RWPE2 (cell line): ENCODE data around the gene GMDS.
A peak's percentile ranks its signal among the peaks of the same experiment; 100 is the strongest.

Source experiments
- ATAC-seq: fragments of 200-7000 bp; cut with Tn5 transposase; 3 replicates; pipeline ENCODE4 v1.9.1; 2021; ENCODE audit warnings: low read depth
- DNase-seq: peaks from one replicate; pipeline ENCODE4 v3.0.0-alpha.2; 2020; ENCODE audit warnings: low spot score
- H3K27ac ChIP-seq: fragments of 450-650 bp; 2 replicates; pipeline ENCODE4 v1.5.1; 2017; ENCODE audit warnings: mild to moderate bottlenecking; ENCODE audit not compliant: poor library complexity, severe bottlenecking
- H3K27me3 ChIP-seq: fragments of 250-450 bp; sonication (Bioruptor Pico); 2 replicates; pipeline ENCODE4 v1.5.1; 2021; ENCODE audit warnings: mild to moderate bottlenecking, moderate library complexity; ENCODE audit not compliant: insufficient read depth, poor library complexity, severe bottlenecking
- H3K36me3 ChIP-seq: fragments of 250-450 bp; sonication (Bioruptor Pico); 2 replicates; pipeline ENCODE4 v1.5.1; 2020; ENCODE audit warnings: low read depth, mild to moderate bottlenecking, moderate library complexity
- H3K4me1 ChIP-seq: fragments of 250-450 bp; sonication (Bioruptor Pico); 2 replicates; pipeline ENCODE4 v1.5.1; 2021; ENCODE audit warnings: mild to moderate bottlenecking, moderate library complexity; ENCODE audit not compliant: insufficient read depth, poor library complexity, severe bottlenecking
- H3K4me3 ChIP-seq: fragments of 250-450 bp; sonication (Bioruptor Pico); 2 replicates; pipeline ENCODE4 v1.5.1; 2021; ENCODE audit warnings: mild to moderate bottlenecking, moderate library complexity; ENCODE audit not compliant: severe bottlenecking
- H3K9me3 ChIP-seq: fragments of 250-450 bp; sonication (Bioruptor Pico); 2 replicates; pipeline ENCODE4 v1.5.1; 2021; ENCODE audit warnings: mild to moderate bottlenecking, moderate library complexity; ENCODE audit not compliant: severe bottlenecking
- CTCF ChIP-seq: fragments of 450-650 bp; IDR thresholded peaks from one replicate; pipeline ENCODE4 v1.5.1; 2017; ENCODE audit warnings: mild to moderate bottlenecking, moderate library complexity; ENCODE audit not compliant: poor library complexity, severe bottlenecking

Gene GMDS

GRCh38 chr6:1594445-1595200 is 650.8 kb downstream of the GMDS start:
- H3K4me3 ChIP-seq = no peak overlapping the region
- TF ChIP-seq CTCF = no peak
- no peak overlapping the region for H3K27ac ChIP-seq
- no peaks in the 10 kb centered on the region for H3K36me3 ChIP-seq
- H3K9me3 ChIP-seq = peaks cover 2% of the 10 kb centered on the region
- H3K27me3 ChIP-seq = peaks cover 17% of the 10 kb centered on the region
- ATAC-seq = no peak
- peaks cover 4% of the 10 kb centered on the region for H3K4me1 ChIP-seq
- DNase-seq = no peak

GRCh38 chr6:1593958-1594314 is 651.5 kb downstream of the GMDS start:
- H3K27me3 ChIP-seq = peaks cover 17% of the 10 kb centered on the region
- DNase-seq (no peak), ATAC-seq (peak; percentile 14; the same call in 1 of the 3 replicates)

GRCh38 chr6:1593286-1593957 is 652.0 kb downstream of the GMDS start:
- peaks cover 2% of the 10 kb centered on the region for H3K9me3 ChIP-seq

More at GRCh38 chr6:1593958-1594314, 651.5 kb downstream of the GMDS start:
- H3K9me3 ChIP-seq = peaks cover 2% of the 10 kb centered on the region
- no peak overlapping the region for H3K4me3 ChIP-seq
- H3K27ac ChIP-seq = no peak overlapping the region
- no peaks in the 10 kb centered on the region for H3K36me3 ChIP-seq
- peaks cover 4% of the 10 kb centered on the region for H3K4me1 ChIP-seq
- TF ChIP-seq CTCF = no peak

GRCh38 chr6:1592852-1593251 is 652.6 kb downstream of the GMDS start:
- H3K27me3 ChIP-seq = peaks cover 17% of the 10 kb centered on the region
- TF ChIP-seq CTCF = no peak
- H3K9me3 ChIP-seq = peaks cover 2% of the 10 kb centered on the region
- H3K27ac ChIP-seq = no peak overlapping the region
- no peak overlapping the region for H3K4me3 ChIP-seq
- peaks cover 4% of the 10 kb centered on the region for H3K4me1 ChIP-seq
- no peak for ATAC-seq
- no peaks in the 10 kb centered on the region for H3K36me3 ChIP-seq
- no peak for DNase-seq

More at GRCh38 chr6:1593286-1593957, 652.0 kb downstream of the GMDS start:
- ATAC-seq = no peak
- Histone ChIP-seq H3K27me3 (peaks cover 17% of the 10 kb centered on the region), H3K4me1 (peaks cover 4% of the 10 kb centered on the region), H3K27ac (no peak overlapping the region), H3K4me3 (no peak overlapping the region), H3K36me3 (no peaks in the 10 kb centered on the region)
- DNase-seq = no peak
- TF ChIP-seq CTCF = no peak

GRCh38 chr6:1591926-1592325 is 653.5 kb downstream of the GMDS start:
- Histone ChIP-seq H3K36me3 (no peaks in the 10 kb centered on the region), H3K27ac (no peak overlapping the region)
- ATAC-seq = no peak

More at GRCh38 chr6:1591926-1592325, 653.5 kb downstream of the GMDS start:
- Histone ChIP-seq H3K4me3 (no peak overlapping the region), H3K9me3 (peaks cover 2% of the 10 kb centered on the region), H3K27me3 (peaks cover 17% of the 10 kb centered on the region), H3K4me1 (no peaks in the 10 kb centered on the region)
- DNase-seq = no peak
- TF ChIP-seq CTCF = no peak
